ENCODE data around the gene NUCB2.

The NUCB2 gene

DNA sequence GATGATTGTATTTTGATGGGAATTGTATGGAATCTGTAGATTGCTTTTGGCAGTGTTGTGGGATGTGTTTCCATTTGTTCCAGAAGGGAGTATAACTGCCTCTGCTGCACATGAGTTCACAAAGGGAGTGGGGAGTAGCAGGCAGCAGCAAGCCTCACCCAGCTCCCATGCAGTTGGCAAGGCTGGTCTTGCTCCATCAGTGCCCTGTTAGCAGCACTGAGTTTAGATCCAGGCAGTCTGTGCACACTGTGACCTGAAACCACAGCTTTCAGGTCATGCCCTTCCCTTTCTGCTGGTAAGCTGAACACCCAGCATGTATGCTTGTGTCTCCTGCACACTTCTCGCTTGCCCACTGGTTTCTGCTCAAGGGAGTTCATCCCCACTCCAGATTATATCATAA is 3.7 kb upstream of the NUCB2 start:
- no peak for DNase-seq

DNA sequence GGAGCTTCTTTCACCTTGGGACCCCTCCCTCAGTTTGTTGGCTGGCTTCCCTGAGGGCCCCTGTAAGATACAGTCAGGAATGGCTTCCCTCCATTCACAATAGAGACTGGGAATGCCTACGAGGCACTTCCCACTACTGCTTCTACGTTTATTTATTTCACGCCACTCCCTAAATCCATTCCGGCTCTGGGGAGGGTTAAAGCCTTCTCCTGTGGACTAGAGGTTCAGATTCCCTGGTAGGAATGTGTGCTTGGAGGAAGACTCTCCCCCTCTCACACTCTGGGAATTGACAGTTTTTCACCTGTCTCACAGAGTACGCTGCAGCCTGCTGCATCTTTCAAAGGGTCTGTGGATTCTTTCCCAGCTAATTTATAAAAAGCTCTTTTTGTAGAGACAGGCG is 3.3 kb upstream of the NUCB2 start:
- no peak for DNase-seq

DNA sequence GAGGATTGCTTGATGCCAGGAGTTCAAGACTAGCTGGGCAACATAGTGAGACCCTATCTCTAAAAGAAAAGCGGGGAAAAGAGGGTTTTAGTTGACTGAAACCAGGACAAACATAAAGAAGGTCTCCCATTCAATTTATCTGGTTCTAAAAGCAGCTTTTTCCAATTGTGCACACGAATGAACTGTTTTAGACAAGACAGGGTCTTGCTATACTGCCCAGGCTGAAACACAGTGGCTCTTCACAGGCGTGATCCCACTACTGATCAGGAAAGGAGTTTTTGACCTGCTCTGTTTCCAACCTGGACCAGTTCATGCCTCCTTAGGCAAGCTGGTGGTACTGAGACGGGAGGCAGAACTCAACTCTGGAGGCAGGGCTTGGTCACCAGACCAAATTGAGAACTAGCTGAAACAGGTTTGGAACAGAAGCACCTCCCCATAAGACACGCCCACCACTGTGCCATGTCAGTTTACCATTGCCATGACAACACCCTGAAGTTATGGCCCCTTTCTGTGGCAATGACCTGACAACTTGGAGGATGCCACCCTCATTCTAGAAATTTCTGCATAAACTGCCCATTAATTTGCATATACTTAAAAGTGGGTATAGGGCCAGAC is 2.8 kb upstream of the NUCB2 start:
- DNase-seq = no peak

GRCh38 chr11:17275400-17276235 is 921 bp upstream of the NUCB2 start:
- DNase-seq = no peak

DNA sequence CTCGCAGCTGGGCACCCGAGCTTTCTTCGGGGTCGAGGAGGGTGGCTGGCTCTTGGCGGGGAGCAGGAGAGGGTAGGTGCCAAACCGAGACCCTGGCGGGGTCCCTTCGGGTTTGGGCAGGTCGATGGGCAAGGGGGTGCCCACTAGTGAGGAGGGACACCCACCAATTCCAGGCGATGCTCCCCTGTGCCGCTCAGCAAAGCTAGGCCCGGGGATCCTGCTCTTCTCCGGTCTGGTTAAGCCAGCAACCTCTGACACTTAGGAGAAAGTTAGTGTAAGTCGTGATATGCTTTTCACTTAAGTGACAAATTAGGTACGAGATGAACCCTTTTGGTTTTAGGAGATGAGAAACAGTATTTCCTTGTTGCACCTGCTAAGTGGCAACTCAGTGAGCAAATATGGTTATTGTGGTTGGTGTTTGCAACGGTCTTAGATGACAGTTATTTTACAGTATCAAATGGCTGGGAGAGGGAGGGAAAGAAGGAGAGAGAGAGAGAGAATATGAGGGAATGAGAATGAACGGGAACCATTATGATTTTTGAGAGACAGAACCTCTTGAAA is 565 bp downstream of the NUCB2 start:
- no peak for DNase-seq

- no peak for DNase-seq
Observed at GRCh38 chr11:17280494-17281127, 4.1 kb downstream of the NUCB2 start.

DNA sequence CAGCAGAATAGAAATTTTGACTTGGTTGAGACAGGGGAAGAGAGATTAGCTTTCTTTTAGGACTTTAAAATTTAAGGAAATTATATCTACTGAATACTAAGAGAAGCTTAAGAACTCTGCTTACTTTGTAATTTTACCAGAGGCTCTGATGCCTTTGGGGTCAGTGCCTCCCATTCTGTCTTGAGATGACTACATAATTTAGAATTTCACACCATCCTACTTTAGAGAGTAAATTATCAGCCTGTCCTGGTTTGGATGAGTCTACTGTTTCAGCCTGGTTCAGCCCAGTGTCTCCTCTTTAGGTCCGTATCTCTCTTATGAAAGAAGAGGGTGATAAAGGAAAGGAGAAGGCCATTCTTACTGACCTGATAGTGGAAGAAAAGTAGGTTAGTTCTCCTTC is 9.8 kb downstream of the NUCB2 start:
- no peak for DNase-seq

DNA sequence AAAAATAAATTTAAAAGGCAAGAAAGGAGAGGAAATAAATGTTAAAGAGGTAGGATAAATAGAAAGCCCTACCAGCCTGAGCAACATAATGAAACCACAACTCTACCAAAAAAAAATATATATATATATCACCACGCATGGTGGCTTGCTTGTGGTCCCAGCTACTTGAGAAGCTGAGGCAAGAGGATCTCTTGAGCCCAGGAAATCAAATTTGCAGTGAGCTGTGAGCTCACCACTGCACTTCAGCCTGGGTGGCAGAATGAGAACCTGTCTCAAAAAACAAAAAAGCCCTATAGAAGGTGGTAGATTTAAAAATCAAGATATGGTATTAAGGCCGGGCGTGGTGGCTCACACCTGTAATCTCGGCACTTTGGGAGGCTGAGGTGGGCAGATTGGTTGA is 10.5 kb downstream of the NUCB2 start:
- DNase-seq = no peak

- no peak for DNase-seq
Observed at GRCh38 chr11:17291710-17292109, 15.2 kb downstream of the NUCB2 start.

- no peak for DNase-seq
Observed at GRCh38 chr11:17293311-17293710, 16.8 kb downstream of the NUCB2 start.

DNA sequence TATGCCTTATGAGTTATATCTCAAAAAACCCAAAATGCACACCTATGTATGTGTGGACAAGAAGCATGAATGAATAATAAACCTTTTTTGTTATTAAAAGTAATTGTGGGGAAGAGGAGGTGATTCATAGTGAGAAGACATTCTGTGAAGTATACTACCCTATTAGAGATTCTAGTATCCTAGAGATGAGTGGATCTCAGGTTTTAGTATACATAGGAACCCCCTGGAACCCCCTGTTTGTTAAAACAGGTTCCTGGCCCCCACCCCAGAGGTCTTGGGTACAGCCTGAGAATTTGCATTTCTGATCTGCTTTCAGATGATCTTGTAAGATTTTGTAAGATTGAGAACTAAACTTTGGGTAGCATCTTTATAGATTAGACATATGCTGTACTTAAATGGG is 17.5 kb downstream of the NUCB2 start:
- DNase-seq = no peak

- DNase-seq = no peak
Observed at GRCh38 chr11:17296852-17297559, 20.5 kb downstream of the NUCB2 start.

DNA sequence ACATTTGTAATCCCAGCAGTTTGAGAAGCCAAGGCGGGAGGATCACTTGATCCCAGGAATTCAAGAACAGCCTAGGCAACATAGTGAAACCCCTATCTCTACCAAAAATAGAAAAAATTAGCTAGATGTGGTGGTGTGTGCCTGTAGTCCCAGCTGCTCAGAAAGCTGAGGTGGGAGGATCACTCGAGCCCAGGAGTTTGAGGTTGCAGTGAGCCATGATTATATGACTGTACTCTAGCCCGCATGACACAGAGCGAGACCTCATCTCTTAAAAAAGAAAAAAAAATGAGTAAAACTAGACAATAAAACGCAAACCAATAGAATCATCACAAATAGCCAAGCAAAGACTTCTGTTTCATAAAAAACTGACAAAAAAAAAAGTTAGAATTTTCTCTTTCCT is 21.8 kb downstream of the NUCB2 start:
- no peak for DNase-seq

DNA sequence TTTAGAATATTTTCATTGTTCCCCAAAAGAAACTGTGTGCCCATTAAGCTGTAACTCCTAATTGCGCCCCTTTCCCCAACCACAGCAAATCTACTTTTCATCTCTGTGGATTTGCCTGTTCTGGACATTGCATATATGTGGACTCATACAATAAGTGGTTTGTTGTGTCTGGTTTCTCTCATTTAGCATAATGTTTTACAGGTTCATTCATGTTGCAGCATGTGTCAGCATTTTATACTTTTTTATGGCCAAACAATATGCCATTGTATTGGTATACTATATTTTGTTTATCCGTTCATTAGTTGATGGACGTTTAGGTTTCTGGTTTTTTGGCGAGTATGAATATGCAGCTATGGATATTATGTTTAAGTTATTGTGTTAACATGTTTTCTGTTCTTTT is 23.8 kb downstream of the NUCB2 start:
- no peak for DNase-seq

GRCh38 chr11:17313349-17314231 is 37.1 kb downstream of the NUCB2 start:
- DNase-seq = no peak

DNA sequence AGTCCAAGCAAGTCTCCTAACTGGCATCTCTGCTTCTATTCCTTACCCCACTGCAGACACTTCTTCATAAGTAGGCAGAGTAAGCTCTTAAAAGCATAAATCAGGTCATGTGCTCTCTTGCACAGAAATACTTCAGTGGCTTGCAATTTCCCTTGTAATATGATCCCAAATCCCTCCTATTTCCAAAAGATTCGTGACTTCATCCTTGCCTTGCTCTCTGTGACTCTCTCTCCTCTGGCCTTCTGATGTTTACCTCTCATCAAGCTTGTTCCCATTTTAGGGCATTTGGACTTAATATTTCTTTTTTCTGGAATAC is 37.7 kb downstream of the NUCB2 start:
- DNase-seq = no peak

DNA sequence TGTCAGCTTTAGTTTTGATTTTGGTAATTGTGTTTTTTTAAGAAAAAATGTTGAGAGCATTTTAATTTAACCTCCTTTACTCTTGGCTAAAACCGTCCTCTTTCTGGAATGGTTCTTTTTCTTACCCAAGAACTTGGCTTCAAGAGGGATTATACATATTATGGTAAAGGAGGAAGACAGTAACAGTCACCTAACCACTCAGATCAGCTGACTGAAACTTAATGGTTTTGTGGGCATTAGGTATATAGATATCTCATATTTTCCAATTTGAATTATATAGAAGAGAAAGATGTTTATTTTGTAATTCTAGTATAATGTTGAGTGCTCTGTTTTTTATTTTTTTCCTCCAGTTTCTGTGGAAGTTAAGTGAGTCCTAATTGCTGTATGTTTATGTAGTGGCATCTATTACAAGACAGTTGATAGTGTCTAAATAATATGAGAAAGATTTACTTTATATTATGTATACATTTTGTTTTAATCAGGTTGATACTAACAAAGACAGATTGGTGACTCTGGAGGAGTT is 38.4 kb downstream of the NUCB2 start:
- no peak for DNase-seq

DNA sequence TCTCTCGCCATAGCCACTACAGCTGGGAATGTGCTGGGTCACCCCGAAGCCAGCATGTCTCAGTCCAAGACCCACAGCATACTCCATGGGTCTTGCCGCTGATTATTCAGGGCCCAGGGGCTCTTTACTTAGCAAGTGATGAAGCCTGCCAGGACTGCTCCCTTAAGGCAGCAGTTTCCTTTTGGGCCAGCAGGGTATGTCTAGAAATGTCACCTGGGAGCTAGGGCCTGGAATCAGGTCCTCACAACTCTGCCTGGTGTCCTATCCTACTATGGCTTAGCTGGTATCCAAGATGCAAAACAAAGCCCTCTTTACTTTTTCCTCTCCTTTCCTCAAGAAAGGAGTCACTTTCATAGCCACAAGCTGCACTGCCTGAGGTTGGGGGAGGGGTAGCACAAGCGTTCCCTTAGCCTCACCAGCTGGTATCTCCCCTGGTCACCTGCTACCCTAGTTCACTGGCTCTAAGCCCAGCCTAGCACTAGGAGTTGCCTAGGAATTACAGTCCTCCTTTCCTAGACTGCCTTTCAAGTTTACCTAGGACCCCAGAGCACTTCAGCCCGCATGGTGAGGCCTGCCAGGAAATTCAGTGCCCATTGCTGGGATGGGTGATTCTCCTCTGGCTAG is 52.4 kb downstream of the NUCB2 start:
- no peak for DNase-seq

GRCh38 chr11:17331669-17332068 is 55.1 kb downstream of the NUCB2 start:
- no peak for DNase-seq

DNA sequence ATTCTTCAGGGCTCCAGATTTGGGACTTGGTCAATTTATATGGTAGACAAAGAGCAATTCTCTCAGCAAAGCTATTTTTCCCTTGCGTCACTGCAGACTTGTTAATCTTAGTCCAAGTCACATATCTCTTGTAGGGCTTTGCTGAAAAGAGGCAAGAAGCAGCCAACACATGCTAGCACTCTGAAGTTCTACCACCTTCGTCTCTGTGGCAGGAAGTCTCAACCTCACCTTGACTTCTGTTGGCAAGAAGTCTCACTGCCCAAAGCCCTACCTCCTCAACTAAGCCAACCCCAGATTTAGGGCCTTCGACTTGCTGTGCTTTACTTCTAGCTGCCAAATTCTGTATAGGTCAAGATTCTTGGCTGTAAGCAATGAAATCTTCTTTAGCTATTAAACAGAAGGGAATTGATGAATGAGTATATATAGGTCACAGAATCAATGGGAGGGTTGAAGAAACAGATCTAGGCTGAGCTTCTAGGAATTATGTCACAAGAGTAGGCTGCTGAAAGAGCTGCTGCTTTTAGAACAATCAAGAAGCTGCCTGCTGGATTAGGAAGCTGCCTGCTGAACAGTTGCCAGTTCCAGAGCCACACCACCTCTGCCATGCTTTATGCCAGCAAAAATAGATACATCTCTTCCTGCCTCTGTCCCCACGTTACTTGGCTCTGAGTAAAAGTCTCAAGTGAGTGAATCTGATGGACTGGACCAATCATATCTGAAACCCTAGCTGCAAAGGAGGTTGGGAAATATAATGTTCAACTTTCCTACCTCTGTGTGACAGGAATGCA is 57.5 kb downstream of the NUCB2 start:
- no peak for DNase-seq

DNA sequence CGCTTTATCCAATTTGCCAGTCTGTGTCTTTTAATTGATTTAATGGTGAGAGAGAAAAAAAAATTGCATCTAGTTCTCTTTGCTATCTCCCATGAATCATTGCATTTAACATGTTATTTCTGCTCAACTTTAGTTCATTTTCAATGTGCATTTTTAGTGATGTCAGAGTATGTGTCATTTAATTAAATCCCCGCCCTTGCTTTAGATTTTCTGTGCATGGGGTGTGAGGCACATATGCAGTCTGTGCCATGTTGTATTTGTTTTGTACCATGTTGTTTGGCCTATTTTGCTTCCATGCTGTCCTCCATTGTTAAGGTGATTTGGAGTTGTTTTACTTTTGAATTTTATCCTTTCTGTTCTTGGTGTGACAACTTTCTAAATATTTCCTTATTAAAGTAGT is 66.7 kb downstream of the NUCB2 start:
- no peak for DNase-seq

Measured in activated naive CD4-positive, alpha-beta T cell (primary cell).